MCF 10A (cell line): ENCODE results near the gene ANO1. TPM values are rescaled to one million over a fixed set of nuclear protein-coding genes. Genes with fewer than 3 reads are reported as not detected.

ENCODE experiments used
- BruUV-seq: library from RNA; stranded (reverse); fragments of 400-500 nt; replicated peaks from 2 replicates; lab custom pipeline; 2021; lab: Mats Ljungman, UMichigan
- CTCF ChIA-PET: fragments of 300-600 bp; sonication (Branson Sonifier 250); formaldehyde crosslinking; extraction: SDS; loops from one replicate; lab custom pipeline; 2021; ENCODE audit warnings: antibody characterized with exemption, inconsistent platforms; lab: Yijun Ruan, JAX
- POLR2A ChIA-PET: fragments of 300-600, 350-650 bp; sonication (Branson Sonifier 250); formaldehyde crosslinking; extraction: SDS; loops from one replicate; lab custom pipeline; 2020; ENCODE audit warnings: antibody characterized with exemption, inconsistent platforms; lab: Yijun Ruan, JAX
- DNase-seq: peaks from one replicate; pipeline ENCODE4 v3.0.0-alpha.2; 2018; ENCODE audit not compliant: unreplicated experiment
- H3K27ac Mint-ChIP-seq: one replicate; pipeline ENCODE4 v1.8.0; 2022; ENCODE audit warnings: mild to moderate bottlenecking, low read depth, mixed read lengths; ENCODE audit not compliant: unreplicated experiment
- H3K27me3 Mint-ChIP-seq: one replicate; pipeline ENCODE4 v1.8.0; 2022; ENCODE audit warnings: mixed read lengths; ENCODE audit not compliant: insufficient read depth, unreplicated experiment
- H3K36me3 Mint-ChIP-seq: one replicate; pipeline ENCODE4 v1.8.0; 2022; ENCODE audit warnings: mild to moderate bottlenecking, moderate library complexity, mixed read lengths; ENCODE audit not compliant: insufficient read depth, unreplicated experiment
- H3K4me1 Mint-ChIP-seq: one replicate; pipeline ENCODE4 v1.8.0; 2022; ENCODE audit warnings: mixed read lengths; ENCODE audit not compliant: insufficient read depth, unreplicated experiment
- H3K4me3 Mint-ChIP-seq: one replicate; pipeline ENCODE4 v1.8.0; 2022; ENCODE audit warnings: mild to moderate bottlenecking, moderate library complexity, mixed read lengths; ENCODE audit not compliant: unreplicated experiment
- H3K9me3 Mint-ChIP-seq: one replicate; pipeline ENCODE4 v1.8.0; 2022; ENCODE audit warnings: mixed read lengths; ENCODE audit not compliant: unreplicated experiment
- CTCF ChIP-seq: fragments of 200-600 bp; IDR thresholded peaks from one replicate; pipeline ENCODE4 v1.8.0; 2022; ENCODE audit warnings: antibody characterized with exemption, mild to moderate bottlenecking; ENCODE audit not compliant: unreplicated experiment
- intact Hi-C: fragments of 100-400 bp; cut with micrococcal nuclease; formaldehyde crosslinking; loops from 2 replicates; pipeline ENCODE4 v1.14.1; 2022
- total RNA-seq: library from RNA; stranded (reverse); gene quantifications from 2 replicates; pipeline ENCODE4 v1.2.3, GENCODE V29; 2022

Gene ANO1
- total RNA-seq, 1 experiment from 2014 or later, result not detected

DNA sequence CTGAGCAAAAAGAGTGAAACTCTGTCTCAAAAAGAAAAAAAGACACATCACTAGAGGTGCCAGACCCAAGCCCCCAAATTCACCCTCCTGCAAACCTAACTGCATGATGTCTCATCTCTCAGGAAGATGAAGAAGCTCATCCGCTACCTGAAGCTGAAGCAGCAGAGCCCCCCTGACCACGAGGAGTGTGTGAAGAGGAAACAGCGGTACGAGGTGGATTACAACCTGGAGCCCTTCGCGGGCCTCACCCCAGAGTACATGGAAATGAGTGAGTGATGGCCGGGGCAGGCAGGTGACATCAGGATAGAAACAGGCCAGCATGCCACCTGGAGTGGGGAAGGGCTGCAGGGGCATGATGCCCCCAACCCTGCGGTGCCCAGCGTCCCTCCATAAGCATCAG, 89.0 kb downstream of the ANO1 start:
- Mint-ChIP-seq H3K9me3 (no peaks in the 10 kb centered on the region), H3K4me1 (no peaks in the 10 kb centered on the region), H3K36me3 (no peaks in the 10 kb centered on the region), H3K4me3 (no peak overlapping the region), H3K27me3 (peaks cover 64% of the 10 kb centered on the region), H3K27ac (no peak overlapping the region)
- CTCF ChIA-PET, result interaction anchor here (0.8 to 1.0 kb wide), 2 partner anchors 9 to 14 kb away, joined by 3 read pairs; no protein-coding TSS in a partner anchor
- intact Hi-C loops, result no loop called here
- TF ChIP-seq CTCF, result no peak
- POLR2A ChIA-PET, result no interaction called here
- DNase-seq, result no peak
- no TSS peak for BruUV-seq

DNA sequence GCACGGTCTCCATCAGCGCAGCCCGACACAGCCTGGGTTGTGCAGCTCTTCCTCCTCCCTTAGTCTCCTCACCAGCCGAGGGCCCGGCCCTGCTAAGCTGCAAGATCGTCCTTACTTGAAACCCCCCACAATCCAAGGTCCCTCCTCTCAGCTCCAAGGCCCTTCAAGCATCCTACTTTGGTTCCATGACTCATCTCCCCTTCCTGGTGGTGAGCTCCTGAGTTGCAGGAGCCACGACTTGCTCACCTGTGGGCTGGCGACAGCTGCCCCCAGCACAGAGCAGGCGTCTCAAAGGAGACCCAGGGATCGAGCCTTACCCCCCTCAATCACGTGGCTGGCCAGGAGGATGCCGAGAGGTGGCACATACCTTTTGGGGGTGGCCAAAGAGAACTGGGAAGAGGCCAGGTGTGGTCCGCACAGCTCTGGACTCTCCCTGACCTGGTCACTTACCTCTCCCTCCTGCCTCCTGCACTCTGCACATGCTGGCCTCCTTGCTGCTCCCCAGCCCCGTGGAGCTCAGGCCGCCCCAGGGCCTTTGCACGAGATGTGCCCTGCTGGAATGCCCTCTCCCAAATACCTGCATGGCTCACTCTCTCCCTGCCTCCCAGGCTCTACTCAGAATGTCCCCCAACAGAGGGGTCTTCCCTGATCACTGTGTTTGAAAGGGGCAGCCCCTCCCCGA, 89.7 kb downstream of the ANO1 start:
- Mint-ChIP-seq H3K27ac (no peak overlapping the region), H3K36me3 (no peaks in the 10 kb centered on the region), H3K9me3 (no peaks in the 10 kb centered on the region), H3K27me3 (peaks cover 61% of the 10 kb centered on the region), H3K4me1 (no peaks in the 10 kb centered on the region), H3K4me3 (no peak overlapping the region)
- no peak for DNase-seq
- BruUV-seq, result no TSS peak
- POLR2A ChIA-PET, result no interaction called here
- CTCF ChIA-PET, result interaction anchor here (0.6 to 1.0 kb wide), 2 partner anchors 10 to 232 kb away, joined by 3 read pairs; no protein-coding TSS in a partner anchor
- TF ChIP-seq CTCF, result no peak
- intact Hi-C loops, result no loop called here

GRCh38 chr11:70168405-70168754, 90.3 kb downstream of the ANO1 start:
- TF ChIP-seq CTCF, result no peak
- no peak overlapping the region for H3K27ac Mint-ChIP-seq
- DNase-seq, result no peak
- H3K9me3 Mint-ChIP-seq, result no peaks in the 10 kb centered on the region
- no TSS peak for BruUV-seq
- H3K4me1 Mint-ChIP-seq, result no peaks in the 10 kb centered on the region
- H3K27me3 Mint-ChIP-seq, result peaks cover 56% of the 10 kb centered on the region
- CTCF ChIA-PET, result no interaction called here
- POLR2A ChIA-PET, result no interaction called here
- intact Hi-C loops, result no loop called here
- H3K4me3 Mint-ChIP-seq, result no peak overlapping the region
- no peaks in the 10 kb centered on the region for H3K36me3 Mint-ChIP-seq

DNA sequence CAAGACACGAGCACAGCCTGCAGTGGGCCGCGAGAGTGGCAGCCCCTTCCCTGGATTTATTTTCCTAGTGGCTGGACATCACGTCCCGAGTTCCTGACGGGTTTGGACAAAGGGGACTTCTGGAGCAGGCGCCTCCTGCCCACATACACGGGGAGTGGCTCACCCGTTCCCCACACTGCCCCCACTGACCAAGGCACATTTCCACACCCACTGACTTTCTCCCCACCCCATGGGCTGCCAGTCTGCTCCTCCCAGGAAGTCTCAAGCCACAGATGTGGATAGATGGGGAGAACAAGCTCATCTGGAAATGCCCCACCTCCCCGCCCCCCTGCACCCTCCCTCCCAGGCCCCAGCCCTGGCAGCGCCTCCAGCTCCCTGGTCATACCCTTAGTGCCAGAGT, 91.0 kb downstream of the ANO1 start:
- Mint-ChIP-seq H3K36me3 (no peaks in the 10 kb centered on the region), H3K4me3 (no peak overlapping the region), H3K4me1 (no peaks in the 10 kb centered on the region), H3K27ac (no peak overlapping the region), H3K27me3 (peaks cover 49% of the 10 kb centered on the region), H3K9me3 (no peaks in the 10 kb centered on the region)
- no peak for TF ChIP-seq CTCF
- intact Hi-C loops, result no loop called here
- no peak for DNase-seq
- ChIA-PET CTCF (no interaction called here), POLR2A (no interaction called here)
- BruUV-seq, result no TSS peak
